Tibial artery (tissue), 4 donors: Measurements from ENCODE around the gene CARD14.
A peak's percentile ranks its signal among the peaks of the same experiment; 100 is the strongest.

Experiments
- DNase-seq, 2 donors: peaks; one replicate each; pipeline ENCODE4 v3.0.0-alpha.2; 2019
- H3K27ac ChIP-seq, 2 donors: fragments of 200-600 bp; sonication (generic) in 1 of 2; 1 replicate in 1 of 2; 2 replicates in 1 of 2; pipeline ENCODE4 v1.5.1; 2018 to 2019; ENCODE audit warnings: mild to moderate bottlenecking in 1 of 2
- H3K27me3 ChIP-seq, 2 donors: fragments of 200-600 bp; sonication (generic) in 1 of 2; one replicate each; pipeline versions ENCODE4 v1.5.1 to v1.6.0; 2016 to 2019
- H3K36me3 ChIP-seq, 3 donors: fragments of 200-600 bp; sonication (generic) in 2 of 3; one replicate each; pipeline ENCODE4 v1.5.1; 2016 to 2019; ENCODE audit warnings: mild to moderate bottlenecking in 2 of 3
- H3K4me1 ChIP-seq, 4 donors: fragments of 200-600 bp; sonication (generic) in 2 of 4; 1 replicate in 3 of 4; 2 replicates in 1 of 4; pipeline ENCODE4 v1.5.1; 2016 to 2019
- H3K4me3 ChIP-seq, 2 donors: fragments of 200-600 bp; sonication (generic) in 1 of 2; 1 replicate in 1 of 2; 2 replicates in 1 of 2; pipeline ENCODE4 v1.5.1; 2018 to 2019; ENCODE audit warnings: mild to moderate bottlenecking in 2 of 2
- H3K9me3 ChIP-seq, 3 donors: fragments of 200-600 bp; sonication (generic) in 1 of 3; one replicate each; pipeline ENCODE4 v1.5.1; 2016 to 2019
- intact Hi-C: fragments of 100-400 bp; cut with DNase I; formaldehyde crosslinking; loops from one replicate; pipeline ENCODE4 v1.15.0; 2023; ENCODE audit warnings: low total_unique reads
- TF ChIP-seq, protein P1 (sequence below), 2 experiments: fragments of 200-600 bp in 1 of 2; fragments of 450-650 bp in 1 of 2; IDR thresholded peaks; one replicate each; pipeline ENCODE4 v1.5.1; 2017 to 2019; ENCODE audit warnings: antibody characterized with exemption in 2 of 2, mild to moderate bottlenecking in 1 of 2, moderate library complexity in 1 of 2

Gene CARD14

DNA sequence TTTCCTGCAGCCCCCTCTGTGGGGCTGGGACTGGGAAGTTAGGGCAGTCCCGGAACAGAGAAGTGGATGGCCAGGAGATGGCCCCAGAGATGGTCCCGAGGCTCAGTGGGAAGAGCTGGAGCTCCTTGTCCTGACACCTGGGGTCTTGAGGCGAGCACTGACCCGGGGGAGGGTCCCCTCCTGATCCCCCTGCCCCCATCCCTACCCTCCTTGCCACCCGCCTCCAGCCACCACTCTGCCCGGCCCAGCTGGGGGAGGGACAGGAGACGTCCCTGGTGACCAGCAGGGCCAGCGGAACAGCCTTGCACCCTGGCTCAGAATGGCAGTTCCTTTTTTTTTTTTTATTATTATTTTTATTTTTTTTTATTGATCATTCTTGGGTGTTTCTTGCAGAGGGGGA is 76.9 kb downstream of the CARD14 start:
- H3K4me3 ChIP-seq, result no peak overlapping the region
- no peaks in the 10 kb centered on the region for H3K4me1 ChIP-seq
- no peak overlapping the region for H3K27ac ChIP-seq
- TF ChIP-seq, protein P1, sequence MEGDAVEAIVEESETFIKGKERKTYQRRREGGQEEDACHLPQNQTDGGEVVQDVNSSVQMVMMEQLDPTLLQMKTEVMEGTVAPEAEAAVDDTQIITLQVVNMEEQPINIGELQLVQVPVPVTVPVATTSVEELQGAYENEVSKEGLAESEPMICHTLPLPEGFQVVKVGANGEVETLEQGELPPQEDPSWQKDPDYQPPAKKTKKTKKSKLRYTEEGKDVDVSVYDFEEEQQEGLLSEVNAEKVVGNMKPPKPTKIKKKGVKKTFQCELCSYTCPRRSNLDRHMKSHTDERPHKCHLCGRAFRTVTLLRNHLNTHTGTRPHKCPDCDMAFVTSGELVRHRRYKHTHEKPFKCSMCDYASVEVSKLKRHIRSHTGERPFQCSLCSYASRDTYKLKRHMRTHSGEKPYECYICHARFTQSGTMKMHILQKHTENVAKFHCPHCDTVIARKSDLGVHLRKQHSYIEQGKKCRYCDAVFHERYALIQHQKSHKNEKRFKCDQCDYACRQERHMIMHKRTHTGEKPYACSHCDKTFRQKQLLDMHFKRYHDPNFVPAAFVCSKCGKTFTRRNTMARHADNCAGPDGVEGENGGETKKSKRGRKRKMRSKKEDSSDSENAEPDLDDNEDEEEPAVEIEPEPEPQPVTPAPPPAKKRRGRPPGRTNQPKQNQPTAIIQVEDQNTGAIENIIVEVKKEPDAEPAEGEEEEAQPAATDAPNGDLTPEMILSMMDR (IDR thresholded peaks at IDR 0.05), result no peak
- intact Hi-C loops, result no loop called here
- peak in 1 of 2 donors; percentile 13 for DNase-seq
- no peaks in the 10 kb centered on the region for H3K27me3 ChIP-seq
- H3K36me3 ChIP-seq, result peaks cover 45 to 100% (median 73%) of the 10 kb centered on the region in 3 donors
- H3K9me3 ChIP-seq, result no peaks in the 10 kb centered on the region

DNA sequence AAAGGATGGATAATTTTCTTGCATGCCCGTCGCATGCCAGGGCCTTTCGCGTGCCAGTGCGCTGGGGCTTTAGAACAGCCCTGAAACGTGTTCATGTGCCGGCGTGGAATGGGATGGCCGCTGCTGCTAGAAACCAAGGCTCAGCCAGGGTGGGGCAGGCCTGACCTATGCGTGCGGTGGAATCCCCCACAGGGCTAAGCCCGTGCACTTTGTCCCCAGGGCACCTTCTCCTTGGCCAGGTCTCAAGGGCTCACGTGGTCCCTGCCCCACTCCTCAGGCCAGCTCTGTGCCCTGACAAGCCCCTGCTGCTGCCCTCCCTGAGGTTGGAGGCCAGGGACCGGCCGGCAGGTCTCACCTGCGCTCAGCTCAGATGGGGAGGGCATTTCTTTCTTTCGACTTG is 77.7 kb downstream of the CARD14 start:
- Histone ChIP-seq H3K36me3 (peaks cover 40 to 100% (median 65%) of the 10 kb centered on the region in 3 donors), H3K4me1 (no peaks in the 10 kb centered on the region), H3K27ac (no peak overlapping the region), H3K9me3 (no peaks in the 10 kb centered on the region), H3K4me3 (no peak overlapping the region), H3K27me3 (no peaks in the 10 kb centered on the region)
- intact Hi-C loops, result no loop called here
- TF ChIP-seq, protein P1 (IDR thresholded peaks at IDR 0.05), result no peak
- peak in 1 of 2 donors; percentile 12 for DNase-seq

DNA sequence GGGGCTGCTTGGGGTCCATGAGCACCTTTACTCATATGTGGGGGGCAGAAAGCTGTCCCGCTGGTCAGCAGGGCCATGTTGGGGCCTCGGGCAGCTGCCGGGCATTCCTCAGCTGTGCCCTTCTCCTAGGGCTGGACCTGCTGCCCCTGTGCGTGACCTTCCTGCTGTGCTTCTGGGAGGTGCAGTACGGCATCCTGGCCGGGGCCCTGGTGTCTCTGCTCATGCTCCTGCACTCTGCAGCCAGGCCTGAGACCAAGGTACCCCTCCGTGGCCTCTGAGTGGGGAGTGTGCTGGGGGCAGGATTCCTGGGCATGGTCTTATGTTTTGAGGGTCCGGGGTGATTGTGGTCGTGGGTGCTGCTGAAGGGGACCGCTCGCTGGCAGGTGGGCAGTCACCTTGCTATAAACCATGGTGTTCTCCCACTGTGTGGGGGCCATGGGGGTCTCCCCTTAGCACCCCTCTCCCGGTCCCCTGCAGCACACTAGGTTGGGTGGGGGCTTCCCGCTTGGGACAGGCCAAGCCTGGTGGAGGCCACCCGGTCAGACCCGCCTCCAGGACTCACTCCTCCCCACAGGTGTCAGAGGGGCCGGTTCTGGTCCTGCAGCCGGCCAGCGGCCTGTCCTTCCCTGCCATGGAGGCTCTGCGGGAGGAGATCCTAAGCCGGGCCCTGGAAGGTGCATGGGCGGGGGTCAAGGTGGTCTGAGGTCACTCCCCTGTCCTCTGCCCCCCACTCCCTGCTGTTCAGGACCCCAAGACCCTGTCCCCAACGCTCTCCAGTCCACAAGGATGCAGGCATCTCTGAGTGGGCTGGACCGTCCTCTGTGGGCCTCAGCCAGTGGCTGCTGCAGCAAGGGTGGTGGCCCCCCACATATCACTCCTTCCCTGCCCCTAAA is 78.4 kb downstream of the CARD14 start:
- Histone ChIP-seq H3K27me3 (no peaks in the 10 kb centered on the region), H3K4me1 (no peaks in the 10 kb centered on the region), H3K4me3 (no peak overlapping the region), H3K36me3 (peaks cover 35 to 100% (median 65%) of the 10 kb centered on the region in 3 donors), H3K27ac (no peak overlapping the region), H3K9me3 (no peaks in the 10 kb centered on the region)
- peak in 1 of 2 donors; percentile 12 for DNase-seq
- intact Hi-C loops, result no loop called here
- TF ChIP-seq, protein P1 (IDR thresholded peaks at IDR 0.05), result no peak

DNA sequence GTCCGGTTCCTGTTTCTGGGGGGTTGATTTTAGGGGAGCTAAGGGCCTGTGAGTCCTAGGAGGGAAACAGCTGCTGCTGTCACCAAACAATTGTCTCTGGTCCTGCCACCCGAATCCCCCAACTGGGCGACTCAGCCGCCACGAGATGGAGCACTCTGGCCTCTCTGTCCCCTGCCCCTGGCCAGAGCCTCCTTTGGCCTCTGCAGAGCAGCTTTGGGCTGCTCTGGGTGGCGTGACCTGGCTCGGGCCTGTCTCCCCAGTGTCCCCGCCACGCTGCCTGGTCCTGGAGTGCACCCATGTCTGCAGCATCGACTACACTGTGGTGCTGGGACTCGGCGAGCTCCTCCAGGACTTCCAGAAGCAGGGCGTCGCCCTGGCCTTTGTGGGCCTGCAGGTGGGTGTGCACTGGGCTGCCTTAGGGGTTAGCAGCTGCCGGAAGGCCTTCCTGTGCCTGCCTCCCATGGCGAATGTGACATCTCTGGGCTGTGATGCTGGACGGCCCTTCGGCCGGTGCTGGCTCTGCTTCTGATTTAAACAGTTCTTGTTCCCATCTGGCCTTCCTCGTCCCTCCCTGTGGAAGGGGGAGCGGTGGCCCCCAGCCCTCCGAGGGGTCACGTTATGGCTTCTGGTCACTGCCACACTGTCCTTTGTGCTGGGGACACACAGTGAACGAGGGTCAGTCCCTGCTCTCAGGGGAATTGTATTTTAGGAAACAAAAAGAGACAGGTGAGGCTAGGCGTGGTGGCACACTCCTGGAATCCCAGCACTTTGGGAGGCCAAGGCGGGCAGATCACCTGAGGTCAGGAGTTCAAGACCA is 79.3 kb downstream of the CARD14 start:
- H3K36me3 ChIP-seq, result peaks cover 35 to 99% (median 58%) of the 10 kb centered on the region in 3 donors
- H3K27ac ChIP-seq, result no peak overlapping the region
- H3K4me1 ChIP-seq, result no peaks in the 10 kb centered on the region
- H3K9me3 ChIP-seq, result no peaks in the 10 kb centered on the region
- no peaks in the 10 kb centered on the region for H3K27me3 ChIP-seq
- intact Hi-C loops, result no loop called here
- peak in 1 of 2 donors; percentile 15 for DNase-seq
- H3K4me3 ChIP-seq, result no peak overlapping the region
- TF ChIP-seq, protein P1 (IDR thresholded peaks at IDR 0.05), result no peak

DNA sequence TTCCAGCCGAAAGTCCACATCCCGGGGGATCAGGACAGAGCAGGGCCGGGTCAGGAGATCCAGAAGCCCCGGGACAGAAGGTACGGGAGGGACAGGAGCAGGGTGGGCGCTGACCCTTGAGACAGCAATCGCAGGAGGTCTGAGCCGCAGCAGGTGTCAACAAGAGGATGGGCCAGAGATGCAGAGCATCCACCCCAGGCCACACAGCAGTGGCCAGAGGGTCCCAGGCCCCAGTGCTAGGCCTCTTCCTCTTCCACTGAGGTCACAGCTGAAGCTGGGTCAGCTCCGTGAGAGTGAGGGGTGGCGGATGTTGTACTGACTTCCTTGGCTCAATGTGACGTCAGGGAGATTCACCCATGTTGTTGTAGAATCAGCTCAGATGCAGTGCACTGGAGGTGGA is 82.1 kb downstream of the CARD14 start:
- TF ChIP-seq, protein P1 (IDR thresholded peaks at IDR 0.05), result no peak
- intact Hi-C loops, result no loop called here
- H3K36me3 ChIP-seq, result peaks cover 16 to 70% (median 32%) of the 10 kb centered on the region in 3 donors

More for the DNA sequence above, 82.1 kb downstream of the CARD14 start:
- peaks cover 0 to 16% (median 6%) of the 10 kb centered on the region in 4 donors for H3K4me1 ChIP-seq
- no peaks in the 10 kb centered on the region for H3K27me3 ChIP-seq
- no peak overlapping the region for H3K4me3 ChIP-seq
- peak in 1 of 2 donors; percentile 5 for DNase-seq
- no peak overlapping the region for H3K27ac ChIP-seq
- no peaks in the 10 kb centered on the region for H3K9me3 ChIP-seq
